K562 (cell line): ENCODE results near the gene SETD3. TPM values are rescaled to one million over a fixed set of nuclear protein-coding genes. Genes with fewer than 3 reads are reported as not detected.
A peak's percentile ranks its signal among the peaks of the same experiment; 100 is the strongest.

ENCODE experiments used
- EGR1 ChIP-seq: fragments of 450-650 bp; conservative IDR thresholded peaks from 2 replicates; pipeline ENCODE4 v1.6.1; 2017; ENCODE audit warnings: mild to moderate bottlenecking
- HDAC1 ChIP-seq, 2 experiments: fragments of 450-650 bp; IDR thresholded peaks; 2 replicates each; pipeline ENCODE4 v1.6.1; 2016 to 2017; ENCODE audit warnings: inconsistent platforms in 1 of 2, mild to moderate bottlenecking in 1 of 2, moderate library complexity in 1 of 2
- HNRNPLL ChIP-seq: fragments of 200-400 bp; formaldehyde crosslinking; IDR thresholded peaks from 2 replicates; pipeline ENCODE4 v1.6.1; 2017; ENCODE audit warnings: low read length, low read depth, mild to moderate bottlenecking; ENCODE audit not compliant: poor library complexity, severe bottlenecking
- KLF1 ChIP-seq: fragments of 450-650 bp; IDR thresholded peaks from 2 replicates; pipeline ENCODE4 v1.6.1; 2016; ENCODE audit warnings: missing genetic modification characterization, missing compliant biosample characterization
- L3MBTL2 ChIP-seq: fragments of 450-650 bp; IDR thresholded peaks from 2 replicates; pipeline ENCODE4 v1.6.1; 2016; ENCODE audit warnings: mild to moderate bottlenecking, moderate library complexity
- NONO ChIP-seq, 2 experiments: fragments of 200-400 bp in 1 of 2; fragments of 450-650 bp in 1 of 2; formaldehyde crosslinking in 1 of 2; IDR thresholded peaks; 2 replicates each; pipeline ENCODE4 v1.6.1; 2017; ENCODE audit warnings: low read depth in 2 of 2, mild to moderate bottlenecking in 2 of 2, moderate library complexity in 2 of 2, low read length in 1 of 2
- PURB ChIP-seq: sonication (generic); formaldehyde crosslinking; IDR thresholded peaks from 2 replicates; pipeline ENCODE4 v1.9.0; 2021; ENCODE audit warnings: low read depth, mild to moderate bottlenecking, missing genetic modification reagents
- RB1 ChIP-seq: fragments of 450-650 bp; IDR thresholded peaks from 2 replicates; pipeline ENCODE4 v1.6.1; 2017; ENCODE audit warnings: low read depth, mild to moderate bottlenecking
- RBFOX2 ChIP-seq: fragments of 200-400 bp; formaldehyde crosslinking; IDR thresholded peaks from 2 replicates; pipeline ENCODE4 v1.6.1; 2017; ENCODE audit warnings: low read depth, mild to moderate bottlenecking, low read length, moderate library complexity
- SPI1 ChIP-seq: IDR thresholded peaks from 2 replicates; pipeline ENCODE4 v1.6.1; 2011; ENCODE audit warnings: low read depth, low read length, control low read depth, borderline replicate concordance
- TAF1 ChIP-seq: IDR thresholded peaks from 2 replicates; pipeline ENCODE4 v1.6.1; 2011; ENCODE audit warnings: mild to moderate bottlenecking, low read length, moderate library complexity; ENCODE audit not compliant: insufficient read depth, control insufficient read depth, severe bottlenecking; ENCODE audit errors: extremely low read depth
- TAL1 ChIP-seq: fragments of 450-650 bp; IDR thresholded peaks from 2 replicates; pipeline ENCODE4 v1.6.1; 2016; ENCODE audit warnings: mild to moderate bottlenecking
- polyA plus RNA-seq, 8 experiments: library from polyadenylated mRNA; depleted of rRNA in 4 of 8; stranded (reverse) in 5 of 8; unstranded in 3 of 8; fragments of >200 nt; fragmentation: Nextera tagmentation in 2 of 8; fragmentation: Illumina TruSeq in 1 of 8; extraction: Ambion mirVana in 2 of 8; extraction: Trizol in 1 of 8; gene quantifications; 2 replicates each; pipeline versions ENCODE4 v1.2.1 to v1.2.3, GENCODE V29; 2011 to 2014; ENCODE audit warnings: inconsistent platforms in 1 of 8, missing spikeins in 1 of 8
- total RNA-seq, 7 experiments: library from RNA; depleted of rRNA in 6 of 7; stranded (reverse); fragments of >200 nt in 6 of 7; fragmentation: Illumina TruSeq in 2 of 7; extraction: Trizol in 2 of 7; gene quantifications; 2 replicates each; pipeline versions ENCODE4 v1.2.1 to v1.2.3, GENCODE V29; 2011 to 2021; ENCODE audit warnings: low replicate concordance in 1 of 7
- TF ChIP-seq, protein P1 (sequence below): fragments of 250-450 bp; sonication (Bioruptor Pico); IDR thresholded peaks from 2 replicates; pipeline ENCODE4 v1.8.0; 2022; ENCODE audit warnings: inconsistent platforms
- TF ChIP-seq, protein P2 (sequence below), 2 experiments: IDR thresholded peaks; 2 replicates each; pipeline ENCODE4 v1.6.1; 2011; ENCODE audit warnings: borderline replicate concordance in 1 of 2, control low read depth in 1 of 2, low read depth in 1 of 2, low read length in 1 of 2, mild to moderate bottlenecking in 1 of 2, mixed read lengths in 1 of 2, moderate library complexity in 1 of 2; ENCODE audit not compliant: insufficient read depth in 1 of 2, insufficient read length in 1 of 2, poor library complexity in 1 of 2, severe bottlenecking in 1 of 2; ENCODE audit errors: extremely low read depth in 1 of 2

Gene SETD3
- total and polyA plus RNA-seq, 9 of the 15 experiments (the other 6 are each of a cell fraction or from before 2014, with no cell fraction given), result 8.5 to 35.9 (median 26.5) TPM

DNA sequence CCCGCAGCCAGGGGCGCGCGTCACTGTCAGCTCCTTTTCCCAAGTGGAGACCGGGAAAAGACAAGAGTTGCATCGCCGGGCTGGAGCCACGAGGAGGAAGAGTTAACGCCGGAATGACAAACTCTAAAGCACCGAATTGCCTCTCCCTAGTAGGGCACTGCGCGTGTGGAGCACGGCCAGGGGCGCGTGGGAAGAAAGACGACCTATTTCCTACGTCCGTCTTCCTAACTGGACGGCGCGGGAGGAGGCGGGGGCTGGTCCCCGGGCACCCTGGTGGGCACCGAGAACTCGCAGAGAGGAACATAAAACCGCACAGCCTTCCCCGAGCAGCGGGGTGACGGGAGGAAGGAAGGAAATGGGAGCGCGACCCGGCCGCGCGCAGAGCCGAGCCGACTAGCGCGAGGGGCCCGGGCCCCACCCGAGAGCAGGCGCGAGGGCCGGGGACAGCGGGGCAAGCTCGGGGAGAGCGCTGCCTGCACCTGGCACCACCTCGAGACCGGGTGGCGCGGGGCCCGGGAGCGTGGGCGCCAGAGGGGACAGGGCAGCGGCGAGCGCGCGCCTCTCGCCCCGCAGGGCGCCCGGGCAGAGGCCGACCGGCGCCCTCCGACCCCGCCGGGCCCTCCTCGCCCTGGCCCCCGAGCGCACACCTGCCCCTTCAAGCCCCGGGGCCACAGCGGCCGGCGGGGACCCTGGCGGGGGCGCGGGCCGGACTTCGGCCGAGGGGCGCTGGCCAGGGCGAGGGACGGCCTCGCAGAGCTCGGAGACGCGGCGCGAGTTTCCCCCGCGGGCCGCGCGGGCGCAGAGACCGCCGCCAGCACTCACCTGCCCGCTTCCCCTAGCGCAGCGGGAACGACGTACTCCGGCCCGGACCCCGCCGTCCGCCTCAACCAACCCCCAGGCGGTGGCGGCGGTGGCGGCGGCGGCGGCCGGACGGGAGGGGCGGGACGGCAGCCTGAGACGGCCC is at the start of gene SETD3 (continued):
- TF ChIP-seq TAF1 (peak; percentile 42), HDAC1 (IDR thresholded peaks at IDR 0.05) (0 out of 4 replicates have a peak, but pooled peaks of 1 of the 2 experiments have one; percentile 26), L3MBTL2 (0 out of 2 replicates have a peak, but pooled peaks have one; percentile 30), NONO (IDR thresholded peaks at IDR 0.05; ENCODE audit: low read depth in 2 of 2, low read length in 1 of 2) (0 out of 4 replicates have a peak, but pooled peaks of 1 of the 2 experiments have one; percentile 54), HNRNPLL (peak; percentile 37), PURB (CRISPR knock-in tag) (no peak), EGR1 (0 out of 2 replicates have a peak, but pooled peaks have one; percentile 6), KLF1 (no peak), RBFOX2 (peak; percentile 41; the same call in 1 of the 2 replicates), TAL1 (no peak), RB1 (0 out of 2 replicates have a peak, but pooled peaks have one; percentile 11), SPI1 (no peak)
- TF ChIP-seq, protein P1, sequence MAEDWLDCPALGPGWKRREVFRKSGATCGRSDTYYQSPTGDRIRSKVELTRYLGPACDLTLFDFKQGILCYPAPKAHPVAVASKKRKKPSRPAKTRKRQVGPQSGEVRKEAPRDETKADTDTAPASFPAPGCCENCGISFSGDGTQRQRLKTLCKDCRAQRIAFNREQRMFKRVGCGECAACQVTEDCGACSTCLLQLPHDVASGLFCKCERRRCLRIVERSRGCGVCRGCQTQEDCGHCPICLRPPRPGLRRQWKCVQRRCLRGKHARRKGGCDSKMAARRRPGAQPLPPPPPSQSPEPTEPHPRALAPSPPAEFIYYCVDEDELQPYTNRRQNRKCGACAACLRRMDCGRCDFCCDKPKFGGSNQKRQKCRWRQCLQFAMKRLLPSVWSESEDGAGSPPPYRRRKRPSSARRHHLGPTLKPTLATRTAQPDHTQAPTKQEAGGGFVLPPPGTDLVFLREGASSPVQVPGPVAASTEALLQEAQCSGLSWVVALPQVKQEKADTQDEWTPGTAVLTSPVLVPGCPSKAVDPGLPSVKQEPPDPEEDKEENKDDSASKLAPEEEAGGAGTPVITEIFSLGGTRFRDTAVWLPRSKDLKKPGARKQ (CRISPR knock-in tag), result no peak
- TF ChIP-seq, protein P2, sequence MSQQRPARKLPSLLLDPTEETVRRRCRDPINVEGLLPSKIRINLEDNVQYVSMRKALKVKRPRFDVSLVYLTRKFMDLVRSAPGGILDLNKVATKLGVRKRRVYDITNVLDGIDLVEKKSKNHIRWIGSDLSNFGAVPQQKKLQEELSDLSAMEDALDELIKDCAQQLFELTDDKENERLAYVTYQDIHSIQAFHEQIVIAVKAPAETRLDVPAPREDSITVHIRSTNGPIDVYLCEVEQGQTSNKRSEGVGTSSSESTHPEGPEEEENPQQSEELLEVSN (IDR thresholded peaks at IDR 0.05; ENCODE audit: borderline replicate concordance in 1 of 2, extremely low read depth in 1 of 2, insufficient read depth in 1 of 2, insufficient read length in 1 of 2, low read depth in 1 of 2, low read length in 1 of 2, poor library complexity in 1 of 2, severe bottlenecking in 1 of 2), result peak in 1 of 2 experiments; percentile 40
